Measurements from ENCODE around the gene BCORL1. TPM values are rescaled to one million over a fixed set of nuclear protein-coding genes. Genes with fewer than 3 reads are reported as not detected.

BCORL1 gene
- total RNA-seq, 1 experiment from 2014 or later, result 32.2 TPM

GRCh38 chrX:129998021-129998420 is 15.6 kb downstream of the BCORL1 start:
- intact Hi-C loops (cut with micrococcal nuclease; ENCODE audit: unreplicated experiment), result no loop called here
- Histone ChIP-seq H3K27ac (no peak overlapping the region), H2AFZ (no peak overlapping the region), H3K4me1 (replicated peaks; ENCODE audit: insufficient read depth) (peaks cover 5% of the 10 kb centered on the region; the same call in 1 of the 2 replicates), H3K4me3 (no peak overlapping the region), H3K9me2 (ENCODE audit: insufficient read depth) (no peaks in the 10 kb centered on the region), H3K9me3 (ENCODE audit: insufficient read depth, low read depth) (no peaks in the 10 kb centered on the region), H3K27me3 (ENCODE audit: insufficient read depth, low read depth) (no peaks in the 10 kb centered on the region), H4K20me1 (ENCODE audit: insufficient read depth) (peaks cover 4% of the 10 kb centered on the region; the same call in 1 of the 2 replicates), H3K79me2 (ENCODE audit: low read depth) (no peaks in the 10 kb centered on the region), H3K4me2 (no peak overlapping the region), H3F3A (ENCODE audit: insufficient read depth, low read depth) (no peaks in the 10 kb centered on the region; the same call in 1 of the 2 replicates), H3K36me3 (ENCODE audit: low read depth) (no peaks in the 10 kb centered on the region; the same call in 1 of the 2 replicates)
- POLR2A ChIA-PET (ENCODE audit: unreplicated experiment), result interaction anchor here (0.7 kb wide), 1 partner anchor 139 kb away, joined by 3 read pairs; no protein-coding TSS in a partner anchor
- DNase-seq, result no peak
- CTCF ChIA-PET, result no interaction called here
- TF ChIP-seq EZH2 (IDR thresholded peaks at IDR 0.05; ENCODE audit: low read depth) (no peak), CTCF (conservative IDR thresholded peaks at IDR 0.05) (no peak)
- no TSS peak for BruUV-seq (replicated peaks)

- no peak for TF ChIP-seq CTCF (conservative IDR thresholded peaks at IDR 0.05)
- H3K4me3 ChIP-seq, result no peak overlapping the region
- no peak overlapping the region for H3K27ac ChIP-seq
- no peaks in the 10 kb centered on the region for H3K36me3 ChIP-seq (ENCODE audit: low read depth)
- intact Hi-C loops (cut with micrococcal nuclease; ENCODE audit: unreplicated experiment), result no loop called here
- DNase-seq, result no peak
- ChIA-PET CTCF (no interaction called here), POLR2A (ENCODE audit: unreplicated experiment) (no interaction called here)
- H3K79me2 ChIP-seq (ENCODE audit: low read depth), result no peaks in the 10 kb centered on the region
- peaks cover 4% of the 10 kb centered on the region; the same call in 1 of the 2 replicates for H4K20me1 ChIP-seq (ENCODE audit: insufficient read depth)
- H3K4me1 ChIP-seq (replicated peaks; ENCODE audit: insufficient read depth), result no peaks in the 10 kb centered on the region
- no peaks in the 10 kb centered on the region for H3K27me3 ChIP-seq (ENCODE audit: insufficient read depth, low read depth)
- BruUV-seq (replicated peaks), result no TSS peak
- no peak overlapping the region for H2AFZ ChIP-seq
- H3F3A ChIP-seq (ENCODE audit: insufficient read depth, low read depth), result no peaks in the 10 kb centered on the region
- no peaks in the 10 kb centered on the region for H3K9me2 ChIP-seq (ENCODE audit: insufficient read depth)
- H3K4me2 ChIP-seq, result no peak overlapping the region
- H3K9me3 ChIP-seq (ENCODE audit: insufficient read depth, low read depth), result no peaks in the 10 kb centered on the region
These were observed 19.5 kb downstream of the BCORL1 start for GRCh38 chrX:130001893-130002292.

GRCh38 chrX:130002541-130002940 is 20.1 kb downstream of the BCORL1 start:
- POLR2A ChIA-PET (ENCODE audit: unreplicated experiment), result no interaction called here
- H3K4me1 ChIP-seq (replicated peaks; ENCODE audit: insufficient read depth), result no peaks in the 10 kb centered on the region
- H3K4me3 ChIP-seq, result no peak overlapping the region
- CTCF ChIA-PET, result no interaction called here
- peaks cover 4% of the 10 kb centered on the region; the same call in 1 of the 2 replicates for H4K20me1 ChIP-seq (ENCODE audit: insufficient read depth)
- H3K27me3 ChIP-seq (ENCODE audit: insufficient read depth, low read depth), result no peaks in the 10 kb centered on the region
- H3K9me2 ChIP-seq (ENCODE audit: insufficient read depth), result no peaks in the 10 kb centered on the region
- no peak overlapping the region for H3K27ac ChIP-seq
- no TSS peak for BruUV-seq (replicated peaks)
- no peaks in the 10 kb centered on the region for H3F3A ChIP-seq (ENCODE audit: insufficient read depth, low read depth)
- no peak overlapping the region for H3K4me2 ChIP-seq
- intact Hi-C loops (cut with micrococcal nuclease; ENCODE audit: unreplicated experiment), result no loop called here
- no peaks in the 10 kb centered on the region for H3K9me3 ChIP-seq (ENCODE audit: insufficient read depth, low read depth)
- no peaks in the 10 kb centered on the region for H3K79me2 ChIP-seq (ENCODE audit: low read depth)
- H2AFZ ChIP-seq, result no peak overlapping the region
- DNase-seq, result no peak
- no peaks in the 10 kb centered on the region for H3K36me3 ChIP-seq (ENCODE audit: low read depth)
- no peak for TF ChIP-seq CTCF (conservative IDR thresholded peaks at IDR 0.05)
- no peak for TF ChIP-seq EZH2 (IDR thresholded peaks at IDR 0.05; ENCODE audit: low read depth)
